Left colon (tissue), 2 donors: ENCODE measurements around the gene UGT2B7. TPM values are rescaled to one million over a fixed set of nuclear protein-coding genes. Genes with fewer than 3 reads are reported as not detected.

Experiments used
- ATAC-seq: fragments of 200-7000 bp; cut with Tn5 transposase; one replicate; pipeline ENCODE4 v1.9.1; 2020; ENCODE audit warnings: mild to moderate bottlenecking, moderate library complexity
- DNase-seq, 2 donors: peaks; one replicate each; pipeline ENCODE4 v3.0.0-alpha.2; 2020
- intact Hi-C, 2 donors: fragments of 100-400 bp; cut with DNase I in 1 of 2; cut with micrococcal nuclease in 1 of 2; formaldehyde crosslinking; loops; one replicate each; pipeline versions ENCODE4 v1.11.2 to v1.14.0; 2022; cut with DNase I, micrococcal nuclease
- total RNA-seq, 2 donors: library from RNA; stranded (reverse); fragmentation: NEBNext Ultra II Directional; extraction: Animal tissue kit (Norgen Biotek cat#: 25700); gene quantifications; one replicate each; pipeline ENCODE4 v1.2.1, GENCODE V29; 2021
- donor health status: DM: no; HTN: no; CAD: no.
- donor health status: DM: yes; HTN: yes; CAD: no.

The UGT2B7 gene
- total RNA-seq, 2 donors from 2014 or later: 5.2 to 9.2 TPM

GRCh38 chr4:69126024-69126423 lies 29.8 kb downstream of the UGT2B7 start:
- intact Hi-C loops: no loop called here
- DNase-seq (no peak), ATAC-seq (no peak)

DNA sequence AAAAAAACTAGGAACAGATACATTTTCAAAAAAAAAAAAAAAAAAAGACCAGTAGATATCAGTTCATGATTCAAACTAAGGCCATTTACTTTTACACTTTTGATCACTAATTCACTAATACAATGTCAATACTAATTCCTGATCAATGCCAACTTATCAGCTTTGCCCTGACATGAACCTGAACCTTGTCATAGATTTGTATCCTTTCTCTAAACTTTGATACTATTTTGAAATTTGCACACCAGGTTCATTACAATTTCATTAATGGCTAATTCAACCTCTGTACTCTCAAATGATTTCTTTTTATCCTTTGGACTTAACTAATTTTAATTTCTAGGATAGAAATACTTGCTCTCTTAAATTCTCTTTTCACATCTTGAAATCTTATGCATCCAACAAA lies 37.7 kb downstream of the UGT2B7 start:
- ATAC-seq: no peak
- DNase-seq: no peak
- intact Hi-C loops: no loop called here

GRCh38 chr4:69134471-69134870 lies 38.2 kb downstream of the UGT2B7 start:
- ATAC-seq: no peak
- intact Hi-C loops: no loop called here
- no peak for DNase-seq

GRCh38 chr4:69141320-69141719 lies 45.0 kb downstream of the UGT2B7 start:
- ATAC-seq (no peak), DNase-seq (no peak)
- intact Hi-C loops: no loop called here

DNA sequence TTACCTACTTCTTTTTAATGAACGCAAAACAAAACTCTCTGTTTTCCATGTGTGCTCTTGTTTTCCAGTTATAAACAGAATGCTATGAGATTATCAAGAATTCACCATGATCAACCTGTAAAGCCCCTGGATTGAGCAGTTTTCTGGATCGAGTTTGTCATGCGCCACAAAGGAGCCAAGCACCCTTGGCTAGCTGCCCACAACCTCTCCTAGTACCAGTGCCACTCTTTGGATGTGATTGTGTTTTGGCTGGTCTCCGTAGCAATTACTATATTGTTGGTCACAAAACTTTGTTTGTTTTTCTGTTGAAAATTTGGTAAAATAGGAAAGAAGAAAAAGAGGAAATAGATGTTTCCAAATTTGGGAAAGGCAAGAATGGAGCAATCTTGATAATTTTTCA lies 51.1 kb downstream of the UGT2B7 start:
- intact Hi-C loops: no loop called here
- no peak for DNase-seq
- no peak for ATAC-seq

DNA sequence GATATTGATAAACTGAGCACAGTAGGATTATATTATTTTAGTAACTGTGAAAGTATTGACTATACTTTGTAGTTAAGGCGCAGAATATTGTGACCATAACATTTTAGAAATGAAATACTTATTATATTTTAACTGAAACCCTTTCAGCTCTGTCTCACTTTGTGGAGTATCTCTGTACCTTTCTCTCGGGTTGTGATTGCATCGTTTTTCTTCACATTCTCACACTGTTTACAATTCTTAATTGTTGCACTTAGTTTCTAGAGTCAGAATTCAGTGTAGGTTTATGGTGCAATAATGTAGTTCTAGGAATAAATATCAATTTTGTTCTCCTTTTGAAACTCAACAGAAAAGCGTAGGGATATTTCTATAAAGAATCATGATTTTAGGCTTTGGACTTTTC lies 57.7 kb downstream of the UGT2B7 start:
- intact Hi-C loops: no loop called here
- no peak for ATAC-seq
- no peak for DNase-seq

GRCh38 chr4:69156913-69157312 lies 60.6 kb downstream of the UGT2B7 start:
- ATAC-seq: no peak
- intact Hi-C loops: no loop called here
- no peak for DNase-seq

Other genes starting within 250 kb of the UGT2B7 start
- 100 to 1,000 TPM; 119 to 134 TPM for gene UGT2A3, start 144.7 kb upstream of the UGT2B7 start, total RNA-seq
- under 1 TPM; 0.12 to 0.50 TPM for gene UGT2B11, start 118.3 kb downstream of the UGT2B7 start, total RNA-seq
- gene UGT2B28, start 184.0 kb downstream of the UGT2B7 start, total RNA-seq: not detected